ENCODE results near the gene PCNA. TPM values are rescaled to one million over a fixed set of nuclear protein-coding genes. Genes with fewer than 3 reads are reported as not detected.
A peak's percentile ranks its signal among the peaks of the same experiment; 100 is the strongest.

PCNA gene
- total RNA-seq, 4 donors from 2014 or later = 58.9 to 160 (median 97.1) TPM

GRCh38 chr20:5065166-5065878 lies 54.4 kb downstream of the PCNA start:
- intact Hi-C loops (cut with DNase I) = no loop called here
- peak overlapping the region in 3 of 4 donors; percentile 5 to 72 (median 45) for H3K27ac ChIP-seq
- H3K9me3 ChIP-seq = no peaks in the 10 kb centered on the region
- H3K27me3 ChIP-seq = peaks cover 0 to 17% (median 0%) of the 10 kb centered on the region in 4 donors
- H3K4me1 ChIP-seq = peaks cover 0 to 13% (median 3%) of the 10 kb centered on the region in 3 donors
- TF ChIP-seq, protein P1, sequence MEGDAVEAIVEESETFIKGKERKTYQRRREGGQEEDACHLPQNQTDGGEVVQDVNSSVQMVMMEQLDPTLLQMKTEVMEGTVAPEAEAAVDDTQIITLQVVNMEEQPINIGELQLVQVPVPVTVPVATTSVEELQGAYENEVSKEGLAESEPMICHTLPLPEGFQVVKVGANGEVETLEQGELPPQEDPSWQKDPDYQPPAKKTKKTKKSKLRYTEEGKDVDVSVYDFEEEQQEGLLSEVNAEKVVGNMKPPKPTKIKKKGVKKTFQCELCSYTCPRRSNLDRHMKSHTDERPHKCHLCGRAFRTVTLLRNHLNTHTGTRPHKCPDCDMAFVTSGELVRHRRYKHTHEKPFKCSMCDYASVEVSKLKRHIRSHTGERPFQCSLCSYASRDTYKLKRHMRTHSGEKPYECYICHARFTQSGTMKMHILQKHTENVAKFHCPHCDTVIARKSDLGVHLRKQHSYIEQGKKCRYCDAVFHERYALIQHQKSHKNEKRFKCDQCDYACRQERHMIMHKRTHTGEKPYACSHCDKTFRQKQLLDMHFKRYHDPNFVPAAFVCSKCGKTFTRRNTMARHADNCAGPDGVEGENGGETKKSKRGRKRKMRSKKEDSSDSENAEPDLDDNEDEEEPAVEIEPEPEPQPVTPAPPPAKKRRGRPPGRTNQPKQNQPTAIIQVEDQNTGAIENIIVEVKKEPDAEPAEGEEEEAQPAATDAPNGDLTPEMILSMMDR (IDR thresholded peaks at IDR 0.05) = no peak
- no peak for TF ChIP-seq POLR2A (IDR thresholded peaks at IDR 0.05)
- no peaks in the 10 kb centered on the region for H3K36me3 ChIP-seq
- DNase-seq = no peak
- 73 to 91% methylated on average over 2 to 4 of the region's 7 CpGs for WGBS, 2 donors
- no peak overlapping the region for H3K4me3 ChIP-seq

Small RNA genes within 50 kb of the gene (small RNA-seq; reads per million reads assigned to genes)
- gene RF00019 (0 reads per million in 4 donors), gene RF00568 (0 reads per million in 4 donors), gene RNA5SP474 (0 to 0.27 (median 0) reads per million in 4 donors)

Other genes with a start within 250 kb of the PCNA start
- 10 to 100 TPM in 2 of 4 donors, 1 to 10 TPM in 2; 3.6 to 15.1 (median 11.1) TPM for gene SLC23A2, start 118.4 kb downstream of the PCNA start, total RNA-seq
- gene TMEM230, start 6.9 kb downstream of the PCNA start, total RNA-seq = 10 to 100 TPM; 19.2 to 46.1 (median 34.6) TPM
- gene CDS2, start 7.0 kb upstream of the PCNA start, total RNA-seq = 10 to 100 TPM; 13.7 to 25.7 (median 14.5) TPM
- not detected for gene PROKR2, start 197.0 kb upstream of the PCNA start, total RNA-seq

Measured in esophagus squamous epithelium (tissue), 5 donors.